Karpas-422 (cell line): Measurements from ENCODE around the gene NCOR2. TPM values are rescaled to one million over a fixed set of nuclear protein-coding genes. Genes with fewer than 3 reads are reported as not detected.

Experiments
- DNase-seq: peaks from one replicate; pipeline ENCODE4 v3.0.0-alpha.2; 2015
- H2AFZ ChIP-seq: fragments of 200-600 bp; sonication (generic); 2 replicates; pipeline ENCODE4 v1.6.1; 2014; ENCODE audit warnings: antibody characterized with exemption, low read length, mixed read lengths
- H3K27ac ChIP-seq: fragments of 200-600 bp; sonication (generic); 2 replicates; pipeline ENCODE4 v1.5.1; 2014; ENCODE audit warnings: mild to moderate bottlenecking, low read length, moderate library complexity
- H3K27me3 ChIP-seq: fragments of 200-600 bp; sonication (generic); 2 replicates; pipeline ENCODE4 v1.6.1; 2014; ENCODE audit warnings: low read length, mixed read lengths
- H3K36me3 ChIP-seq: fragments of 200-600 bp; sonication (generic); 2 replicates; pipeline ENCODE4 v1.6.1; 2014; ENCODE audit warnings: low read length, mixed read lengths; ENCODE audit not compliant: insufficient read depth
- H3K4me1 ChIP-seq: fragments of 200-600 bp; sonication (generic); 2 replicates; pipeline ENCODE4 v1.6.1; 2014; ENCODE audit warnings: mild to moderate bottlenecking, low read length, mixed read lengths
- H3K4me2 ChIP-seq: fragments of 200-600 bp; sonication (generic); 2 replicates; pipeline ENCODE4 v1.6.1; 2014; ENCODE audit warnings: low read length, low read depth, mild to moderate bottlenecking; ENCODE audit not compliant: poor library complexity, severe bottlenecking
- H3K4me3 ChIP-seq: fragments of 200-600 bp; sonication (generic); 2 replicates; pipeline ENCODE4 v1.5.1; 2014; ENCODE audit warnings: mild to moderate bottlenecking, antibody characterized with exemption, low read length, mixed read lengths
- H3K79me2 ChIP-seq: fragments of 200-600 bp; sonication (generic); 2 replicates; pipeline ENCODE4 v1.6.1; 2014; ENCODE audit warnings: mild to moderate bottlenecking, low read length, mixed read lengths
- H3K9ac ChIP-seq: fragments of 200-600 bp; sonication (generic); 2 replicates; pipeline ENCODE4 v1.6.0; 2014; ENCODE audit warnings: low read length
- H3K9me2 ChIP-seq: fragments of 200-600 bp; sonication (generic), shearing (Covaris generic); replicated peaks from 2 replicates; pipeline ENCODE4 v1.6.0; 2014; ENCODE audit warnings: mild to moderate bottlenecking, low read length, moderate library complexity; ENCODE audit not compliant: insufficient read depth
- H3K9me3 ChIP-seq: fragments of 300-700, 200-600 bp; sonication (generic); 2 replicates; pipeline ENCODE4 v1.6.1; 2014; ENCODE audit warnings: low read length, mixed read lengths
- H4K20me1 ChIP-seq: fragments of 200-600 bp; sonication (generic); 2 replicates; pipeline ENCODE4 v1.6.1; 2014; ENCODE audit warnings: mild to moderate bottlenecking, antibody characterized with exemption, low read length, low read depth; ENCODE audit not compliant: insufficient read depth
- total RNA-seq: library from RNA; depleted of rRNA; stranded (reverse); fragments of >200 nt; shearing (Covaris generic); gene quantifications from 2 replicates; pipeline ENCODE4 v1.2.3, GENCODE V29; 2014; ENCODE audit warnings: low replicate concordance

The NCOR2 gene
- total RNA-seq, 1 experiment from 2014 or later = 36.8 TPM

DNA sequence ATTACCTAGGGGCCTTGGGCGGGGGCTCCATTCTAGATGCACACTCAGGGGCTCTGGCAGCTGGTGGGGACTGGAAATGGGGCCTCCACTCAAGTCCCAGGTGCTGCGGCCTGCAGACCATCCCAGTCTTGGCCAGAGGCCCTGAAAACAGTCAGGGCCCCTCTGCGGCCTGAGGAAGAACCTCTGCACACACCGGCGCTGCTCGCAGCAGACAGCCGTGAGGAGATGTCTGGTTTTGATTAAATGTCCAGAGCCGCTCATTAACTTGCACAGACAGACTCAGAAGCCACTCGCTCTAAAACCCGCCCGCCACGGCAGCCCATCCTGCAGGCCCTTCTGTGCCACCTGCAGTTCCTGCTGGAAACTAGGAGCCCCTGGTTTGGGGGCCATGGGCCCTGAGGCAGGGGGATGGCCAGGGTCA is 36.4 kb upstream of the NCOR2 start:
- Histone ChIP-seq H3K9me3 (no peaks in the 10 kb centered on the region), H3K79me2 (no peaks in the 10 kb centered on the region), H2AFZ (no peak overlapping the region), H4K20me1 (no peaks in the 10 kb centered on the region), H3K27me3 (no peaks in the 10 kb centered on the region), H3K4me3 (no peak overlapping the region), H3K27ac (no peak overlapping the region), H3K4me1 (peaks cover 9% of the 10 kb centered on the region), H3K36me3 (no peaks in the 10 kb centered on the region), H3K9ac (no peak overlapping the region), H3K4me2 (no peak overlapping the region), H3K9me2 (no peaks in the 10 kb centered on the region)
- DNase-seq = no peak

- Histone ChIP-seq H3K9ac (no peak overlapping the region), H2AFZ (no peak overlapping the region), H4K20me1 (no peaks in the 10 kb centered on the region), H3K4me3 (no peak overlapping the region), H3K4me2 (no peak overlapping the region), H3K4me1 (peaks cover 2% of the 10 kb centered on the region), H3K27me3 (no peaks in the 10 kb centered on the region), H3K36me3 (no peaks in the 10 kb centered on the region), H3K9me3 (no peaks in the 10 kb centered on the region), H3K9me2 (no peaks in the 10 kb centered on the region), H3K79me2 (no peaks in the 10 kb centered on the region), H3K27ac (no peak overlapping the region)
- no peak for DNase-seq
Observed at GRCh38 chr12:124603100-124603541, 35.7 kb upstream of the NCOR2 start.

DNA sequence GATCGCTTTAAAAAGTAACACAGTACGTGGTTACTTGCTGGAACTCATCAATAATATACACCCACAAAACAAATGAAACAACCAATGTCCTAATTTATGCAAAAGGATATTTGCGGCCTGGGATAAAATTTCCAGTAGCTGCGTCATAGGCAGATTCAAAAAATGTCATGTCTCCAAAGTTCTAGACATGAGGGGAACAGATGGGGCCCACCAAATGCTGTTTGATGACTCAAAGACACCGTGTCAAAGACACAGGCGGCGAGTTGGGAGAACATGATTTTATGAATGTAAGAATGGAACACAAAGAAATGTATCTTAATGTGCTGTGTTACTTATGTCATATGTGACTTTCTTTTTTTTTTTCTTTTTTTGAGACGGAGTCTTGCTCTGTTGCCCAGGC is 34.3 kb upstream of the NCOR2 start:
- H3K4me2 ChIP-seq = no peak overlapping the region
- peaks cover 12% of the 10 kb centered on the region for H3K4me1 ChIP-seq
- H2AFZ ChIP-seq = no peak overlapping the region
- no peaks in the 10 kb centered on the region for H4K20me1 ChIP-seq
- no peak overlapping the region for H3K9ac ChIP-seq
- no peaks in the 10 kb centered on the region for H3K36me3 ChIP-seq
- H3K27me3 ChIP-seq = no peaks in the 10 kb centered on the region
- no peak overlapping the region for H3K4me3 ChIP-seq
- no peaks in the 10 kb centered on the region for H3K9me3 ChIP-seq
- H3K27ac ChIP-seq = no peak overlapping the region
- H3K79me2 ChIP-seq = no peaks in the 10 kb centered on the region
- no peaks in the 10 kb centered on the region for H3K9me2 ChIP-seq
- no peak for DNase-seq

DNA sequence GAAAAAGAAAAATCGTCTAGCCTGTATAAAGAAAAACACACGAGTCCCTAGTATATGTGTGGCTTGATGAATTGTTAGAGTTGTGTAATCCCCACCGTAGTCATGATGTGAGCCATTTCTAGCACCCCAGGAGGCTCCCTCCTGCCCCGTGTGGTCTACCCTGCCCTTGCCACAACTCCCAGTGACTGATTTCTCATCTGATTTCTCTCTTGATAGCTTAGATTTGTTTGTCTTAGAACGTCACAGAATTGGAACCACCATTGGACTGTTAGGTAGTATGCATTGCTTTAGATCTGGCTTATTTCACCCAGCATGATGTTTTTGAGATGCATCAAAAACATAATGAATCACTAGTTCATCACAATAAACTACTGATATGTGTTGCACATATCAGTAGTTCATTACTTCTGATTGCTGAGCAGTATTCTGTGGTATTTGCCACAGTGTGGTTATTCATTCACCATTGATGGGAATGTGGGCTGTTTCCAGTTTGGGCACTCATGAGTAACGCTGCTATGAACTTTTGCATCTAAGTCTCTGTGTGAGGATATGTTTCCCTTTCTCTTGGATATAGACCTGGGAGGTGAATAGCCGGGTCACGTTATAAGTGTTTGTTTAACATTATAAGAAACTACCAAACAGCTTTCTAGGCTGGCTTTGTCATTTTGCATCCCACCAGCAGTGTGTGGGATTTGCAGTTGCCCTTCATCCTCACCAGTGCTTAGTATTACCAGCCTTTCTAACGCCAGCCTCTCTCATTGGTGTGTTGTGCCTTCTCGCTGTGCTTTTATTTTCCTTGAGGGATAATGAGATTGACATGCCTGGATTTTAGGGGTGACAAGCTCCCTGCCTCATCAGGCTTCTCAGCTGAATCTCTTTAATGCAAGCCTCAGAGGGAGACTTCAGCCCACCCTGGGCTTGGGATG is 31.9 kb upstream of the NCOR2 start:
- H3K36me3 ChIP-seq = no peaks in the 10 kb centered on the region
- peaks cover 12% of the 10 kb centered on the region for H3K4me1 ChIP-seq
- H2AFZ ChIP-seq = no peak overlapping the region
- H4K20me1 ChIP-seq = no peaks in the 10 kb centered on the region
- H3K27me3 ChIP-seq = no peaks in the 10 kb centered on the region
- no peak overlapping the region for H3K27ac ChIP-seq
- no peak for DNase-seq
- no peak overlapping the region for H3K4me2 ChIP-seq
- H3K4me3 ChIP-seq = no peak overlapping the region
- no peaks in the 10 kb centered on the region for H3K79me2 ChIP-seq
- no peak overlapping the region for H3K9ac ChIP-seq
- H3K9me2 ChIP-seq = no peaks in the 10 kb centered on the region
- no peaks in the 10 kb centered on the region for H3K9me3 ChIP-seq

DNA sequence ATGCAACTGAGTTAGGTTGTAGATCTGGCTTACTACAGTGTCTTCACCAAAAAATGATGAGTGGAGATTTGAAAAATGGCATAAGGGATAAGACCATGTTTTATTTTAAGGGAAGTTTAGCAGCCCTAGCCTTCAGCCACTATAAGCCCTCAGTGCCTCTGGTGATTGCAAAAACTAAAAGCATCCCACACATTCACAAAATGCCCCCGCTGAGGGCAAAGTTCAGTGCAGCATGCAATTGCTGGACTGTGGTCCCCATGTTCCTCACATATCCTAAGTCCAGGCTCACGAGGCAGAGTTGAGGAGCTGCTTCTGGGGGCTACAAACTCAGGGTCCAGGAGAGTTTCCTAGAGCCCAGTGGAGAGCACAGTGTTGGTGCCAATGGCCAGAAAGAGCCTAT is 29.6 kb upstream of the NCOR2 start:
- H3K27me3 ChIP-seq = no peaks in the 10 kb centered on the region
- H3K9me2 ChIP-seq = no peaks in the 10 kb centered on the region
- H3K4me2 ChIP-seq = peak overlapping the region; percentile 52
- peaks cover 24% of the 10 kb centered on the region for H3K4me1 ChIP-seq
- no peak overlapping the region for H3K9ac ChIP-seq
- H2AFZ ChIP-seq = no peak overlapping the region
- no peaks in the 10 kb centered on the region for H4K20me1 ChIP-seq
- no peak overlapping the region for H3K27ac ChIP-seq
- H3K36me3 ChIP-seq = no peaks in the 10 kb centered on the region
- no peak for DNase-seq
- no peaks in the 10 kb centered on the region for H3K79me2 ChIP-seq
- H3K9me3 ChIP-seq = no peaks in the 10 kb centered on the region
- H3K4me3 ChIP-seq = no peak overlapping the region

- H2AFZ ChIP-seq = no peak overlapping the region
- H3K9me2 ChIP-seq = no peaks in the 10 kb centered on the region
- H3K79me2 ChIP-seq = no peaks in the 10 kb centered on the region
- no peaks in the 10 kb centered on the region for H3K36me3 ChIP-seq
- H3K4me1 ChIP-seq = peaks cover 24% of the 10 kb centered on the region
- no peak overlapping the region for H3K9ac ChIP-seq
- H3K9me3 ChIP-seq = no peaks in the 10 kb centered on the region
- no peaks in the 10 kb centered on the region for H3K27me3 ChIP-seq
- no peak for DNase-seq
- H3K4me2 ChIP-seq = no peak overlapping the region
- no peak overlapping the region for H3K27ac ChIP-seq
- no peak overlapping the region for H3K4me3 ChIP-seq
- no peaks in the 10 kb centered on the region for H4K20me1 ChIP-seq
Observed at GRCh38 chr12:124595444-124595843, 28.0 kb upstream of the NCOR2 start.

DNA sequence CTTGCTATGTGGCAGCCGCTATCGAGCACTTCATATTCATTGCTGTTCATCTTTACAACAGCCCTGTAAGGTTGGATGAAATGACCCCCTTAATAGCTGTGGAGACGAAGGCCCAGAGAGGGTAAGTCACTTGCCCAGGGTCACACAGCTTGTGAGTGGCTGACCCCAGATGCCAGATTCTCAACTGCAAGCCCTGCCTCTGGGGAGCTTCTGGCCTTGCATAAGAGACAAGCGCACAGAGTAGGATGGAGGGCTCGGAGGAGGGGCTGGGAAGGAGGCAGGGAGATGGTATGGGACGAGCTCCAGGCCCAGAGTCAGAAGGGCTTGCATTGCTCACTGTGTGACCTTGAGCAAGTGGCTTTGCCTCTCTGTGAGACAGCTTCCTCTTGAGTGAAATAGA is 27.4 kb upstream of the NCOR2 start:
- H4K20me1 ChIP-seq = no peaks in the 10 kb centered on the region
- no peak for DNase-seq
- peaks cover 24% of the 10 kb centered on the region for H3K4me1 ChIP-seq
- H3K9me3 ChIP-seq = no peaks in the 10 kb centered on the region
- H3K4me3 ChIP-seq = no peak overlapping the region
- H3K9ac ChIP-seq = no peak overlapping the region
- H3K79me2 ChIP-seq = no peaks in the 10 kb centered on the region
- H3K4me2 ChIP-seq = no peak overlapping the region
- H3K36me3 ChIP-seq = no peaks in the 10 kb centered on the region
- H2AFZ ChIP-seq = no peak overlapping the region
- no peak overlapping the region for H3K27ac ChIP-seq
- H3K9me2 ChIP-seq = no peaks in the 10 kb centered on the region
- H3K27me3 ChIP-seq = no peaks in the 10 kb centered on the region

- H3K9ac ChIP-seq = no peak overlapping the region
- no peaks in the 10 kb centered on the region for H3K79me2 ChIP-seq
- H2AFZ ChIP-seq = no peak overlapping the region
- no peak for DNase-seq
- H3K27me3 ChIP-seq = no peaks in the 10 kb centered on the region
- no peaks in the 10 kb centered on the region for H3K36me3 ChIP-seq
- no peaks in the 10 kb centered on the region for H4K20me1 ChIP-seq
- H3K9me2 ChIP-seq = no peaks in the 10 kb centered on the region
- no peak overlapping the region for H3K27ac ChIP-seq
- no peak overlapping the region for H3K4me2 ChIP-seq
- no peak overlapping the region for H3K4me3 ChIP-seq
- H3K4me1 ChIP-seq = peaks cover 24% of the 10 kb centered on the region
- H3K9me3 ChIP-seq = no peaks in the 10 kb centered on the region
Observed at GRCh38 chr12:124593851-124594401, 26.5 kb upstream of the NCOR2 start.
